GM13976 (cell line): Measurements from ENCODE around the gene CES4A.

Source experiments
- DNase-seq: peaks from one replicate; pipeline ENCODE4 v3.0.0; 2012; ENCODE audit warnings: low spot score
- in situ Hi-C: fragments of 300-500 bp; cut with MboI; formaldehyde crosslinking; loops from one replicate; pipeline ENCODE4 v1.12.0; 2022; ENCODE audit warnings: low sequenced_read_pairs, mixed read lengths, inconsistent platforms; ENCODE audit not compliant: unreplicated experiment
- TF ChIP-seq, protein P1 (sequence below): IDR thresholded peaks from 2 replicates; pipeline ENCODE4 v1.5.1; 2012; ENCODE audit warnings: borderline replicate concordance, mild to moderate bottlenecking; ENCODE audit not compliant: insufficient read depth; ENCODE audit errors: extremely low read depth, missing control alignments, control extremely low read depth

CES4A gene

DNA sequence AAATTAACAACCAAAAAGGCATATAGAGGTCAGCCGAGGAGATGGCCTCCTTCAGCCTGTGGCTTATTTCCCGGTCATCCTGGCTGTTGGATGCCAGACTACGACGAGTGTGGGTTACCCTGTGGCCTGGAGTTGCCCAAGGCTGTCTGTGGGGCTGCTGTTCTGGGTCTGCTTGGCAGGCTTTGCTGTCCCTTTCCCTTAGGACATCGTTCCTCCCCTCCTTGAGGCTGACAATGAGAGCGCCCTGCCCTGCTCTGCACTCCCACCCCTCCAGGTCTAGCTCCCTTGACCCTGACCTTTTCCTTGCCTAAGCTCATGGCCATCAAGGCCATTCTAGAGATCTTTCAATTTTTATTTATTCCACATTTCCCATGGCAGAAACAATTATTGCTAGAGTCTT is 38.7 kb downstream of the CES4A start:
- no peak for DNase-seq
- in situ Hi-C loops = no loop called here
- TF ChIP-seq, protein P1, sequence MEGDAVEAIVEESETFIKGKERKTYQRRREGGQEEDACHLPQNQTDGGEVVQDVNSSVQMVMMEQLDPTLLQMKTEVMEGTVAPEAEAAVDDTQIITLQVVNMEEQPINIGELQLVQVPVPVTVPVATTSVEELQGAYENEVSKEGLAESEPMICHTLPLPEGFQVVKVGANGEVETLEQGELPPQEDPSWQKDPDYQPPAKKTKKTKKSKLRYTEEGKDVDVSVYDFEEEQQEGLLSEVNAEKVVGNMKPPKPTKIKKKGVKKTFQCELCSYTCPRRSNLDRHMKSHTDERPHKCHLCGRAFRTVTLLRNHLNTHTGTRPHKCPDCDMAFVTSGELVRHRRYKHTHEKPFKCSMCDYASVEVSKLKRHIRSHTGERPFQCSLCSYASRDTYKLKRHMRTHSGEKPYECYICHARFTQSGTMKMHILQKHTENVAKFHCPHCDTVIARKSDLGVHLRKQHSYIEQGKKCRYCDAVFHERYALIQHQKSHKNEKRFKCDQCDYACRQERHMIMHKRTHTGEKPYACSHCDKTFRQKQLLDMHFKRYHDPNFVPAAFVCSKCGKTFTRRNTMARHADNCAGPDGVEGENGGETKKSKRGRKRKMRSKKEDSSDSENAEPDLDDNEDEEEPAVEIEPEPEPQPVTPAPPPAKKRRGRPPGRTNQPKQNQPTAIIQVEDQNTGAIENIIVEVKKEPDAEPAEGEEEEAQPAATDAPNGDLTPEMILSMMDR = no peak

- TF ChIP-seq, protein P1 = no peak
- in situ Hi-C loops = no loop called here
- DNase-seq = no peak
Observed at GRCh38 chr16:67028167-67028695, 39.8 kb downstream of the CES4A start.

DNA sequence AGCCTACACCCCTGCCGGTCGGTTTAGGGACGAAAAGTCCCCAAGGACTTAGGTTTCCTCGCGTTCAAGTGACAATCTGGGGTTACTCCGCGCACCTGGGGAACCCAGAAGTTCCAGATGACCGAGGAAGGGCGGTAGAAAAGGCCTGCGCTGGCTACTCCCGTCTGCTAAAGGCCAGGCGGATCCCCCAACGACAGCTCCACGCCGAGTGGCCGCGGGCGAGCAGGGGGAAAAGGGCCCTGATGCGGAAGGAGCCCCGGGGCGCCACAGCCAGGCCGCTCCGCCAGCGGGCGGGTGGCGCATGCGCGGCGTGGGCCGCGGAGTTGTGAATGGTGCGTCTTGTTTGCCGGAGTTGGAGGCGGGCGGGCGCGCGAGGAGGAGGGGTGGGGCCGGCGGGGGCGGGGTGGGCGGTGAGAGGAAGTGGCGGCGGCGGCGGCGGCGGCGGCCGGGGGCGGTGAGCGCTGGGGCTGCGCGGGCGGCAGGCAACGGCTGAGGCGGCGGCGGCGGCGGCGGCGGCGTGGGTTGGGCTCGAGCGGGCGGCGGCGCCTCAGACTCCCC is 40.4 kb downstream of the CES4A start, which contains the start of gene CBFB:
TSS of gene CBFB (plus strand) at position 454 of the 558 bp plus-strand sequence. CDS start 259 bp downstream, outside the sequence.
- in situ Hi-C loops = no loop called here
- DNase-seq = peak; percentile 98
- TF ChIP-seq, protein P1 = no peak

- peak; percentile 77 for DNase-seq
- TF ChIP-seq, protein P1 = no peak
Observed at GRCh38 chr16:67029254-67030096, 41.1 kb downstream of the CES4A start.

GRCh38 chr16:67030221-67030962 is 42.0 kb downstream of the CES4A start:
- no peak for DNase-seq
- TF ChIP-seq, protein P1 = no peak
- in situ Hi-C loops = no loop called here

More at GRCh38 chr16:67029254-67030096, 41.1 kb downstream of the CES4A start:
- in situ Hi-C loops = no loop called here

DNA sequence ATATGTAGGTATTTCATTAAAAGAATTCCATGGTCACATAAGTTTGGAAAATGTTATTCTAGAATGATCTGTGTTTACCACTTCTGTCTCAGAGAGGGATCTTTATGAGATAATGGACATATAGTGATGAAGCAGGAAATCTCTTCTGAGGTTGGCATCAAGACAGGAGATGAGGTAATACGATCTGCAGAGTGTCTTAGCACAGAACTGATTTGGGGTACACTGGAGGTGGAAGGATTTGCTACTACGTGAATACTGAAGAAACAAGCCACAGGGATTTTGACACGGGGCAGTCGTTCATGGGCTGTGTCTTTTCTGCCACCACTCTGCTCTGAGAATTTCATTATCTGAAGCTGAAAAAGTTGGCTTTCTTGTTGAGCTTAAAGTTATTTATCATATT is 46.1 kb downstream of the CES4A start:
- no peak for DNase-seq
- in situ Hi-C loops = no loop called here
- TF ChIP-seq, protein P1 = no peak
